Panc1 (cell line): ENCODE results near the gene PDE1A. TPM values are rescaled to one million over a fixed set of nuclear protein-coding genes. Genes with fewer than 3 reads are reported as not detected.

Experiments
- ATAC-seq: fragments of 200-7000 bp; cut with Tn5 transposase; 2 replicates; pipeline ENCODE4 v1.9.1; 2020; ENCODE audit warnings: mild to moderate bottlenecking, moderate library complexity
- BruUV-seq: library from RNA; stranded (reverse); fragments of 400-500 nt; replicated peaks from 2 replicates; lab custom pipeline; 2021; lab: Mats Ljungman, UMichigan
- CTCF ChIA-PET: fragments of 300-600 bp; sonication (Branson Sonifier 250); formaldehyde crosslinking; loops from one replicate; lab custom pipeline; 2022; ENCODE audit warnings: antibody characterized with exemption; lab: Charles Lee
- POLR2A ChIA-PET: fragments of 300-600 bp; sonication (Branson Sonifier 250); formaldehyde crosslinking; loops from one replicate; lab custom pipeline; 2022; ENCODE audit warnings: antibody characterized with exemption; lab: Charles Lee
- DNase-seq: peaks from one replicate; pipeline ENCODE4 v3.0.0-alpha.2; 2010; ENCODE audit warnings: low read depth, low spot score
- H3K27ac ChIP-seq: 2 replicates; pipeline ENCODE4 v1.5.1; 2011; ENCODE audit warnings: mild to moderate bottlenecking, low read length, inconsistent platforms
- H3K27me3 ChIP-seq: fragments of 200-500 bp; sonication (Bioruptor generic); 2 replicates; pipeline ENCODE4 v1.6.0; 2014; ENCODE audit warnings: low read length, inconsistent platforms; ENCODE audit not compliant: control insufficient read depth, insufficient read depth
- H3K36me3 ChIP-seq: fragments of 200-500 bp; sonication (Bioruptor generic); 2 replicates; pipeline ENCODE4 v1.5.1; 2014; ENCODE audit warnings: inconsistent platforms, mild to moderate bottlenecking, low read length, moderate library complexity; ENCODE audit not compliant: control insufficient read depth, insufficient read depth
- H3K4me1 ChIP-seq: 2 replicates; pipeline ENCODE4 v1.5.1; 2011; ENCODE audit warnings: inconsistent platforms, mild to moderate bottlenecking, low read length, moderate library complexity; ENCODE audit not compliant: control insufficient read depth, insufficient read depth
- H3K4me3 ChIP-seq, 2 experiments: 2 replicates each; pipeline ENCODE4 v1.5.1; 2011 to 2012; ENCODE audit warnings: low read depth in 2 of 2, low read length in 2 of 2, mild to moderate bottlenecking in 2 of 2, inconsistent platforms in 1 of 2, moderate library complexity in 1 of 2
- H3K9me3 ChIP-seq: fragments of 200-500 bp; sonication (Bioruptor generic); 2 replicates; pipeline ENCODE4 v1.5.1; 2014; ENCODE audit warnings: low read depth, mild to moderate bottlenecking, inconsistent platforms, low read length, moderate library complexity; ENCODE audit not compliant: control insufficient read depth, insufficient read depth
- CTCF ChIP-seq: fragments of 450-650 bp; IDR thresholded peaks from 2 replicates; pipeline ENCODE4 v1.5.1; 2017; ENCODE audit warnings: mild to moderate bottlenecking
- POLR2AphosphoS5 ChIP-seq: IDR thresholded peaks from 2 replicates; pipeline ENCODE4 v1.6.1; 2012; ENCODE audit warnings: mild to moderate bottlenecking, low read depth, low read length, moderate library complexity
- REST ChIP-seq, 2 experiments: IDR thresholded peaks; 2 replicates each; pipeline ENCODE4 v1.6.1; 2011 to 2012; ENCODE audit warnings: low read depth in 2 of 2, control low read depth in 1 of 2, low read length in 1 of 2, mild to moderate bottlenecking in 1 of 2, moderate library complexity in 1 of 2; ENCODE audit not compliant: insufficient read depth in 1 of 2
- SIN3A ChIP-seq: IDR thresholded peaks from 2 replicates; pipeline ENCODE4 v1.6.1; 2012; ENCODE audit warnings: low read depth, mild to moderate bottlenecking, low read length, moderate library complexity, borderline replicate concordance; ENCODE audit not compliant: insufficient read depth
- TCF7L2 ChIP-seq: IDR thresholded peaks from 2 replicates; pipeline ENCODE4 v1.6.1; 2011; ENCODE audit warnings: mild to moderate bottlenecking, low read depth, low read length, inconsistent platforms
- in situ Hi-C: cut with HindIII; loops from 2 replicates; pipeline ENCODE4 v1.10.0; 2016; ENCODE audit warnings: low sequenced_read_pairs, low pct_unique_long_range_greater_than_20kb
- intact Hi-C: fragments of 100-400 bp; cut with micrococcal nuclease; formaldehyde crosslinking; loops from one replicate; pipeline ENCODE4 v1.10.0; 2022; ENCODE audit not compliant: unreplicated experiment
- total RNA-seq: library from RNA; stranded (reverse); gene quantifications from one replicate; pipeline ENCODE4 v1.2.1, GENCODE V29; 2021; ENCODE audit not compliant: unreplicated experiment

The PDE1A gene
- total RNA-seq, 1 experiment from 2014 or later = 0.08 TPM

- no TSS peak for BruUV-seq
- DNase-seq (no peak), ATAC-seq (no peak)
- intact Hi-C loops = no loop called here
- POLR2A ChIA-PET = no interaction called here
- Histone ChIP-seq H3K36me3 (no peaks in the 10 kb centered on the region), H3K4me1 (no peaks in the 10 kb centered on the region), H3K27me3 (no peaks in the 10 kb centered on the region), H3K9me3 (no peaks in the 10 kb centered on the region), H3K4me3 (no peak overlapping the region), H3K27ac (no peak overlapping the region)
- in situ Hi-C loops = no loop called here
- CTCF ChIA-PET = no interaction called here
- TF ChIP-seq CTCF = no peak
- TF ChIP-seq SIN3A = no peak
- no peak for TF ChIP-seq POLR2AphosphoS5
- TF ChIP-seq REST (IDR thresholded peaks at IDR 0.05; ENCODE audit: insufficient read depth in 1 of 2, low read depth in 2 of 2, low read length in 1 of 2) = no peak
- no peak for TF ChIP-seq TCF7L2
These were observed 17.3 kb upstream of the PDE1A start for GRCh38 chr2:182444170-182444569.

GRCh38 chr2:182436252-182436651 is 9.4 kb upstream of the PDE1A start:
- DNase-seq = no peak
- no peak overlapping the region for H3K27ac ChIP-seq
- H3K4me1 ChIP-seq = no peaks in the 10 kb centered on the region
- no peak for ATAC-seq
- ChIA-PET POLR2A (no interaction called here), CTCF (no interaction called here)
- in situ Hi-C loops (no loop called here), intact Hi-C loops (no loop called here)
- H3K27me3 ChIP-seq = no peaks in the 10 kb centered on the region
- BruUV-seq = no TSS peak
- H3K4me3 ChIP-seq = no peak overlapping the region
- no peak for TF ChIP-seq TCF7L2
- TF ChIP-seq SIN3A = no peak
- TF ChIP-seq CTCF = no peak
- no peak for TF ChIP-seq POLR2AphosphoS5
- no peak for TF ChIP-seq REST (IDR thresholded peaks at IDR 0.05; ENCODE audit: insufficient read depth in 1 of 2, low read depth in 2 of 2, low read length in 1 of 2)
- no peaks in the 10 kb centered on the region for H3K9me3 ChIP-seq
- H3K36me3 ChIP-seq = no peaks in the 10 kb centered on the region
